Transverse colon (tissue), 4 donors: ENCODE data around the gene DYRK3. TPM values are rescaled to one million over a fixed set of nuclear protein-coding genes. Genes with fewer than 3 reads are reported as not detected.
A peak's percentile ranks its signal among the peaks of the same experiment; 100 is the strongest.

Experiments used
- DNase-seq: peaks from one replicate; pipeline ENCODE4 v3.0.0-alpha.2; 2019
- H3K27ac ChIP-seq, 4 donors: fragments of 200-600 bp; sonication (generic); 2 replicates each; pipeline ENCODE4 v1.5.1; 2016 to 2018; ENCODE audit warnings: inconsistent platforms in 4 of 4
- H3K27me3 ChIP-seq: fragments of 200-600 bp; sonication (generic); 2 replicates; pipeline ENCODE4 v1.5.1; 2017; ENCODE audit warnings: inconsistent platforms
- H3K36me3 ChIP-seq, 4 donors: fragments of 200-600 bp; sonication (generic); 2 replicates each; pipeline ENCODE4 v1.5.1; 2017 to 2019; ENCODE audit warnings: inconsistent platforms in 4 of 4
- H3K4me1 ChIP-seq, 4 donors: fragments of 200-600 bp; sonication (generic); 2 replicates each; pipeline ENCODE4 v1.5.1; 2017 to 2020; ENCODE audit warnings: inconsistent platforms in 4 of 4
- H3K4me3 ChIP-seq, 4 donors: fragments of 200-600 bp; sonication (generic); 1 replicate in 1 of 4; 2 replicates in 3 of 4; pipeline versions ENCODE4 v1.5.1 to v1.6.1; 2017 to 2019; ENCODE audit warnings: inconsistent platforms in 4 of 4
- H3K9me3 ChIP-seq, 2 donors: fragments of 200-600 bp; sonication (generic); 2 replicates each; pipeline ENCODE4 v1.5.1; 2017 to 2019; ENCODE audit warnings: inconsistent platforms in 2 of 2
- CTCF ChIP-seq, 5 experiments: fragments of 200-600 bp in 3 of 5; fragments of 450-650 bp in 2 of 5; sonication (generic) in 3 of 5; IDR thresholded peaks; 1 replicate in 2 of 5; 2 replicates in 3 of 5; pipeline ENCODE4 v1.5.1; 2016 to 2017; ENCODE audit warnings: antibody characterized with exemption in 5 of 5, inconsistent platforms in 3 of 5, mild to moderate bottlenecking in 2 of 5, moderate library complexity in 1 of 5
- EP300 ChIP-seq: sonication (generic); formaldehyde crosslinking; IDR thresholded peaks from one replicate; pipeline ENCODE4 v1.6.1; 2017; ENCODE audit warnings: antibody characterized with exemption, low read depth
- POLR2A ChIP-seq: fragments of 450-650 bp; IDR thresholded peaks from one replicate; pipeline ENCODE4 v1.6.1; 2016; ENCODE audit warnings: antibody characterized with exemption, mild to moderate bottlenecking, moderate library complexity
- POLR2AphosphoS5 ChIP-seq, 3 donors: sonication (generic); formaldehyde crosslinking; IDR thresholded peaks; one replicate each; pipeline ENCODE4 v1.6.1; 2016; ENCODE audit warnings: antibody characterized with exemption in 3 of 3
- WGBS, 2 donors: methylation state at CpG; one replicate each; pipeline ENCODE4 v1.1.5; 2018; ENCODE audit warnings: low coverage in 1 of 2; 5-methylcytosine and 5-hydroxymethylcytosine counted together
- in situ Hi-C, 4 donors: fragments of 200-750 bp; cut with MboI; loops; one replicate each; pipeline versions ENCODE4 v1.15.0 to v1.15.1; 2017; ENCODE audit warnings: low sequenced_read_pairs in 3 of 4, low pct_ligation_motif_present in 1 of 4, low pct_unique_long_range_greater_than_20kb in 1 of 4
- intact Hi-C: fragments of 100-400 bp; cut with DNase I; formaldehyde crosslinking; loops from one replicate; pipeline ENCODE4 v1.15.1; 2023; ENCODE audit warnings: low total_unique reads
- total RNA-seq, 4 donors: library from RNA; depleted of rRNA; stranded (reverse); fragments of >200 nt; gene quantifications; one replicate each; pipeline ENCODE4 v1.1.0, GENCODE V29; 2016

Gene DYRK3
- total RNA-seq, 4 donors from 2014 or later: 1.6 to 3.2 TPM; not detected in 2

- H3K27me3 ChIP-seq: peaks cover 3% of the 10 kb centered on the region
- H3K36me3 ChIP-seq: no peaks in the 10 kb centered on the region
- H3K4me3 ChIP-seq: no peak overlapping the region
- H3K9me3 ChIP-seq: no peaks in the 10 kb centered on the region
- H3K4me1 ChIP-seq: peaks cover 9 to 31% (median 23%) of the 10 kb centered on the region in 4 donors
- no peak overlapping the region for H3K27ac ChIP-seq
- TF ChIP-seq EP300: no peak
- TF ChIP-seq CTCF (IDR thresholded peaks at IDR 0.05): no peak
- TF ChIP-seq POLR2A: no peak
- TF ChIP-seq POLR2AphosphoS5 (IDR thresholded peaks at IDR 0.05): no peak
- in situ Hi-C loops (no loop called here), intact Hi-C loops (no loop called here)
- WGBS, 2 donors: 67 to 69% methylated on average over 5 of the region's 5 CpGs
- DNase-seq: no peak
Observed at GRCh38 chr1:206663362-206663761, 28.0 kb downstream of the DYRK3 start.

GRCh38 chr1:206663832-206664652 is 28.7 kb downstream of the DYRK3 start:
- Histone ChIP-seq H3K9me3 (no peaks in the 10 kb centered on the region), H3K27ac (peak overlapping the region in 1 of 4 donors; percentile 5), H3K36me3 (no peaks in the 10 kb centered on the region), H3K4me3 (peak overlapping the region in 1 of 4 donors; percentile 5), H3K27me3 (peaks cover 3% of the 10 kb centered on the region), H3K4me1 (peaks cover 9 to 25% (median 20%) of the 10 kb centered on the region in 4 donors)
- intact Hi-C loops: loop anchor here (2.0 kb wide), 1 partner anchor 29 kb away; the partner anchor contains the start of gene DYRK3
- 20 to 36% methylated on average over 2 to 20 of the region's 20 CpGs for WGBS, 2 donors
- DNase-seq: peak; percentile 71
- in situ Hi-C loops: no loop called here
- TF ChIP-seq EP300 (no peak), CTCF (IDR thresholded peaks at IDR 0.05) (peak; percentile 88 to 94 (median 91))

- intact Hi-C loops: loop anchor here (2.0 kb wide), 1 partner anchor 30 kb away; the partner anchor contains the start of gene DYRK3
- TF ChIP-seq CTCF (IDR thresholded peaks at IDR 0.05): no peak
- TF ChIP-seq POLR2A: no peak
- no peak for TF ChIP-seq EP300
- no peak for TF ChIP-seq POLR2AphosphoS5 (IDR thresholded peaks at IDR 0.05)
- Histone ChIP-seq H3K9me3 (no peaks in the 10 kb centered on the region), H3K27ac (no peak overlapping the region), H3K4me1 (peaks cover 9 to 19% (median 16%) of the 10 kb centered on the region in 4 donors), H3K27me3 (peaks cover 3% of the 10 kb centered on the region), H3K36me3 (no peaks in the 10 kb centered on the region), H3K4me3 (no peak overlapping the region)
- in situ Hi-C loops: no loop called here
- no peak for DNase-seq
- 57 to 62% methylated on average over 4 to 6 of the region's 6 CpGs for WGBS, 2 donors
Observed at GRCh38 chr1:206664740-206665139, 29.4 kb downstream of the DYRK3 start.

GRCh38 chr1:206666031-206666561 is 30.8 kb downstream of the DYRK3 start:
- DNase-seq: no peak
- in situ Hi-C loops: no loop called here
- 91% methylated on average over 3 of the region's 3 CpGs; no CpG with 5 or more reads in 1 of the 2 donors for WGBS, 2 donors
- intact Hi-C loops: no loop called here
- TF ChIP-seq POLR2AphosphoS5 (IDR thresholded peaks at IDR 0.05) (no peak), EP300 (no peak), POLR2A (no peak), CTCF (IDR thresholded peaks at IDR 0.05) (no peak)
- no peaks in the 10 kb centered on the region for H3K36me3 ChIP-seq
- H3K27me3 ChIP-seq: peaks cover 3% of the 10 kb centered on the region
- no peak overlapping the region for H3K27ac ChIP-seq
- no peak overlapping the region for H3K4me3 ChIP-seq
- no peaks in the 10 kb centered on the region for H3K9me3 ChIP-seq
- peaks cover 9 to 13% (median 10%) of the 10 kb centered on the region in 4 donors for H3K4me1 ChIP-seq
